SK-N-SH (cell line): ENCODE measurements around the gene HTRA3. TPM values are rescaled to one million over a fixed set of nuclear protein-coding genes. Genes with fewer than 3 reads are reported as not detected.

Experiments used
- CTCF ChIA-PET: fragments of 300-600, 350-600 bp; formaldehyde crosslinking; extraction: SDS; loops from one replicate; lab custom pipeline; 2021; lab: Yijun Ruan, JAX
- POLR2A ChIA-PET: fragments of 350-600 bp; sonication (Branson Sonifier 250); formaldehyde crosslinking; extraction: SDS; loops from one replicate; lab custom pipeline; 2020; ENCODE audit warnings: antibody characterized with exemption, inconsistent platforms; lab: Yijun Ruan, JAX
- DNase-seq: peaks from one replicate; pipeline ENCODE4 v3.0.0; 2012
- H2AFZ ChIP-seq: fragments of 200-600 bp; sonication (generic); 2 replicates; pipeline ENCODE4 v1.8.1; 2016; ENCODE audit warnings: antibody characterized with exemption, mild to moderate bottlenecking, low read depth
- H3F3A ChIP-seq: fragments of 200-600 bp; sonication (generic); replicated peaks from 2 replicates; pipeline ENCODE3; 2016; ENCODE audit warnings: antibody characterized with exemption, mild to moderate bottlenecking; ENCODE audit not compliant: insufficient read depth
- H3K27ac ChIP-seq, 2 experiments: fragments of 200-500 bp in 1 of 2; fragments of 200-600 bp in 1 of 2; sonication (Bioruptor generic) in 1 of 2; sonication (generic), shearing (Covaris generic) in 1 of 2; 2 replicates each; pipeline versions ENCODE4 v1.5.1 to v1.6.1; 2014 to 2016; ENCODE audit warnings: low read depth in 2 of 2, inconsistent platforms in 1 of 2, low read length in 1 of 2, mild to moderate bottlenecking in 1 of 2, mixed read lengths in 1 of 2
- H3K27me3 ChIP-seq: fragments of 200-600 bp; sonication (generic), shearing (Covaris generic); 2 replicates; pipeline ENCODE4 v1.6.1; 2016; ENCODE audit warnings: mixed run types; ENCODE audit not compliant: insufficient read depth
- H3K36me3 ChIP-seq, 2 experiments: fragments of 200-500 bp in 1 of 2; fragments of 200-600 bp in 1 of 2; sonication (Bioruptor generic) in 1 of 2; sonication (generic) in 1 of 2; replicated peaks in 1 of 2; 2 replicates each; pipeline versions ENCODE3 to v1.5.1; 2014 to 2016; ENCODE audit warnings: low read length in 1 of 2, mild to moderate bottlenecking in 1 of 2; ENCODE audit not compliant: insufficient read depth in 2 of 2, control insufficient read depth in 1 of 2
- H3K4me1 ChIP-seq, 2 experiments: fragments of 200-500 bp in 1 of 2; fragments of 200-600 bp in 1 of 2; sonication (Bioruptor generic) in 1 of 2; sonication (generic), shearing (Covaris generic) in 1 of 2; 2 replicates each; pipeline versions ENCODE4 v1.5.1 to v1.6.1; 2014 to 2016; ENCODE audit warnings: low read depth in 1 of 2, low read length in 1 of 2, mixed run types in 1 of 2; ENCODE audit not compliant: insufficient read depth in 2 of 2, control insufficient read depth in 1 of 2
- H3K4me2 ChIP-seq: fragments of 200-600 bp; sonication (generic), shearing (Covaris generic); 2 replicates; pipeline ENCODE4 v1.6.1; 2017; ENCODE audit warnings: mixed run types
- H3K4me3 ChIP-seq, 2 experiments: fragments of 200-500 bp in 1 of 2; fragments of 200-600 bp in 1 of 2; sonication (Bioruptor generic) in 1 of 2; sonication (generic), shearing (Covaris generic) in 1 of 2; 2 replicates each; pipeline versions ENCODE4 v1.5.1 to v1.8.1; 2014 to 2016; ENCODE audit warnings: low read depth in 2 of 2, inconsistent platforms in 1 of 2, low read length in 1 of 2, mild to moderate bottlenecking in 1 of 2, mixed read lengths in 1 of 2, moderate library complexity in 1 of 2
- H3K79me2 ChIP-seq: fragments of 200-600 bp; sonication (generic); 2 replicates; pipeline ENCODE4 v1.8.1; 2017; ENCODE audit warnings: mild to moderate bottlenecking; ENCODE audit not compliant: insufficient read depth
- H3K9ac ChIP-seq: fragments of 200-600 bp; sonication (generic); 2 replicates; pipeline ENCODE4 v1.6.1; 2017; ENCODE audit warnings: mixed run types
- H3K9me2 ChIP-seq: fragments of 200-600 bp; sonication (generic); 2 replicates; pipeline ENCODE4 v1.6.1; 2017; ENCODE audit warnings: mixed run types
- H3K9me3 ChIP-seq: fragments of 200-600 bp; sonication (generic); 2 replicates; pipeline ENCODE4 v1.6.1; 2017; ENCODE audit warnings: mixed run types, mild to moderate bottlenecking, moderate library complexity
- H4K20me1 ChIP-seq: fragments of 200-600 bp; sonication (generic); 2 replicates; pipeline ENCODE4 v1.6.1; 2017; ENCODE audit warnings: mild to moderate bottlenecking, mixed run types; ENCODE audit not compliant: insufficient read depth
- CTCF ChIP-seq: fragments of 200-600 bp; sonication (generic); IDR thresholded peaks from 2 replicates; pipeline ENCODE4 v1.6.1; 2017; ENCODE audit warnings: antibody characterized with exemption, mild to moderate bottlenecking, moderate library complexity
- FOXJ3 ChIP-seq: sonication (generic); formaldehyde crosslinking; IDR thresholded peaks from 2 replicates; pipeline ENCODE4 v1.5.1; 2020; ENCODE audit warnings: mild to moderate bottlenecking, missing genetic modification reagents
- FOXM1 ChIP-seq: IDR thresholded peaks from 2 replicates; pipeline ENCODE4 v1.4.0; 2012; ENCODE audit warnings: low read depth, mild to moderate bottlenecking
- MAX ChIP-seq: IDR thresholded peaks from 2 replicates; pipeline ENCODE4 v1.4.0; 2012; ENCODE audit warnings: low read depth
- MEF2A ChIP-seq: IDR thresholded peaks from 2 replicates; pipeline ENCODE4 v1.4.0; 2012; ENCODE audit warnings: low read depth, borderline replicate concordance
- RAD21 ChIP-seq: IDR thresholded peaks from 2 replicates; pipeline ENCODE4 v1.6.1; 2012; ENCODE audit warnings: mild to moderate bottlenecking, low read length
- RXRA ChIP-seq: IDR thresholded peaks from 2 replicates; pipeline ENCODE4 v1.4.0; 2012; ENCODE audit warnings: low read depth, mild to moderate bottlenecking, borderline replicate concordance
- TCF12 ChIP-seq: IDR thresholded peaks from 2 replicates; pipeline ENCODE4 v1.4.0; 2012
- YY1 ChIP-seq: IDR thresholded peaks from 2 replicates; pipeline ENCODE4 v1.4.0; 2012; ENCODE audit warnings: low read depth, mild to moderate bottlenecking
- WGBS: methylation state at CpG from one replicate; pipeline ENCODE4 v1.1.6; 2017; ENCODE audit warnings: low lambda C conversion rate; 5-methylcytosine and 5-hydroxymethylcytosine counted together
- polyA plus RNA-seq, 3 experiments: library from polyadenylated mRNA; depleted of rRNA; stranded (reverse); fragments of >200 nt; gene quantifications; 2 replicates each; pipeline ENCODE4 v1.2.3, GENCODE V29; 2012

HTRA3 gene
- polyA plus RNA-seq, 1 of the 3 experiments (the other 2 are of a cell fraction): 0.05 TPM

GRCh38 chr4:8286719-8287342 is 17.3 kb downstream of the HTRA3 start:
- Histone ChIP-seq H2AFZ (no peak overlapping the region), H3K4me2 (no peak overlapping the region), H3K9me3 (no peaks in the 10 kb centered on the region), H4K20me1 (no peaks in the 10 kb centered on the region), H3K9ac (no peak overlapping the region), H3K4me3 (no peak overlapping the region), H3K4me1 (peaks cover 0 to 32% of the 10 kb centered on the region in 2 experiments; a peak in 1 of 4 replicates), H3K27ac (no peak overlapping the region), H3K36me3 (no peaks in the 10 kb centered on the region), H3K9me2 (no peaks in the 10 kb centered on the region), H3F3A (no peaks in the 10 kb centered on the region), H3K27me3 (no peaks in the 10 kb centered on the region), H3K79me2 (no peaks in the 10 kb centered on the region)
- no peak for DNase-seq
- CTCF ChIA-PET: no interaction called here
- POLR2A ChIA-PET: no interaction called here
- 76% methylated on average over 13 of the region's 15 CpGs for WGBS
- no peak for TF ChIP-seq FOXJ3

GRCh38 chr4:8287343-8288280 is 18.1 kb downstream of the HTRA3 start:
- WGBS: 73% methylated on average over 16 of the region's 18 CpGs

More at GRCh38 chr4:8287343-8288280, 18.1 kb downstream of the HTRA3 start:
- H3K9me3 ChIP-seq: no peaks in the 10 kb centered on the region
- H3K79me2 ChIP-seq: no peaks in the 10 kb centered on the region
- H3K27me3 ChIP-seq: no peaks in the 10 kb centered on the region
- H3F3A ChIP-seq: no peaks in the 10 kb centered on the region
- H4K20me1 ChIP-seq: no peaks in the 10 kb centered on the region
- H3K4me1 ChIP-seq: peaks cover 0 to 29% of the 10 kb centered on the region in 2 experiments; a peak in 1 of 4 replicates
- no peak overlapping the region for H3K27ac ChIP-seq
- H3K9me2 ChIP-seq: no peaks in the 10 kb centered on the region
- H2AFZ ChIP-seq: no peak overlapping the region
- ChIA-PET POLR2A (no interaction called here), CTCF (no interaction called here)
- no peak overlapping the region for H3K4me2 ChIP-seq
- no peak overlapping the region for H3K9ac ChIP-seq
- no peaks in the 10 kb centered on the region for H3K36me3 ChIP-seq
- no peak overlapping the region for H3K4me3 ChIP-seq
- DNase-seq: no peak
- no peak for TF ChIP-seq RAD21
- TF ChIP-seq YY1: no peak
- no peak for TF ChIP-seq MEF2A
- TF ChIP-seq FOXM1: no peak
- TF ChIP-seq RXRA: no peak
- no peak for TF ChIP-seq MAX
- TF ChIP-seq CTCF: no peak
- no peak for TF ChIP-seq TCF12
